Neuronal stem cell (in vitro differentiated cells): ENCODE data around the gene INTS2.

Source experiments
- DNase-seq: peaks from one replicate; pipeline ENCODE4 v3.0.0-alpha.2; 2013; ENCODE audit warnings: low spot score
- H2AFZ ChIP-seq: one replicate; pipeline ENCODE4 v1.6.1; 2013; ENCODE audit warnings: mild to moderate bottlenecking, low read length, inconsistent platforms
- H2AK5ac ChIP-seq: 2 replicates; pipeline ENCODE4 v1.6.1; 2013; ENCODE audit warnings: low read depth, mild to moderate bottlenecking, inconsistent platforms, low read length, moderate library complexity, mixed read lengths
- H2BK120ac ChIP-seq: 2 replicates; pipeline ENCODE4 v1.6.1; 2013; ENCODE audit warnings: low read depth, mild to moderate bottlenecking, inconsistent platforms, low read length, moderate library complexity, mixed read lengths
- H2BK12ac ChIP-seq: one replicate; pipeline ENCODE4 v1.6.1; 2013; ENCODE audit warnings: low read length, inconsistent platforms
- H2BK15ac ChIP-seq: 2 replicates; pipeline ENCODE4 v1.6.1; 2013; ENCODE audit warnings: mild to moderate bottlenecking, low read length, inconsistent platforms, mixed read lengths
- H2BK5ac ChIP-seq: one replicate; pipeline ENCODE4 v1.6.1; 2013; ENCODE audit warnings: inconsistent platforms, mild to moderate bottlenecking, low read length, moderate library complexity
- H3K14ac ChIP-seq: one replicate; pipeline ENCODE4 v1.6.1; 2013; ENCODE audit warnings: low read length, inconsistent platforms
- H3K18ac ChIP-seq: 2 replicates; pipeline ENCODE4 v1.6.1; 2013; ENCODE audit warnings: low read length, inconsistent platforms
- H3K23ac ChIP-seq: 2 replicates; pipeline ENCODE4 v1.6.1; 2013; ENCODE audit warnings: low read depth, mild to moderate bottlenecking, mixed read lengths, low read length, inconsistent platforms; ENCODE audit not compliant: poor library complexity
- H3K27ac ChIP-seq: replicated peaks from 3 replicates; pipeline ENCODE4 v1.5.1; 2013; ENCODE audit warnings: low read length, inconsistent platforms
- H3K27me3 ChIP-seq, 3 experiments: 2 replicates each; pipeline ENCODE4 v1.6.1; 2013; ENCODE audit warnings: low read length in 3 of 3, mild to moderate bottlenecking in 2 of 3, inconsistent platforms in 1 of 3, low read depth in 1 of 3, mixed read lengths in 1 of 3, moderate library complexity in 1 of 3; ENCODE audit not compliant: control insufficient read depth in 3 of 3, insufficient read depth in 3 of 3
- H3K36me3 ChIP-seq, 2 donors: replicated peaks in 1 of 2; 2 replicates each; pipeline ENCODE4 v1.6.1; 2013; ENCODE audit warnings: low read length in 2 of 2; ENCODE audit not compliant: control insufficient read depth in 2 of 2, insufficient read depth in 2 of 2
- H3K4ac ChIP-seq: 2 replicates; pipeline ENCODE4 v1.6.1; 2013; ENCODE audit warnings: inconsistent platforms, mild to moderate bottlenecking, low read length, moderate library complexity
- H3K4me1 ChIP-seq, 2 donors: 1 replicate in 1 of 2; 2 replicates in 1 of 2; pipeline ENCODE4 v1.6.1; 2013; ENCODE audit warnings: low read length in 2 of 2, low read depth in 1 of 2; ENCODE audit not compliant: control insufficient read depth in 2 of 2, insufficient read depth in 1 of 2
- H3K4me2 ChIP-seq: one replicate; pipeline ENCODE4 v1.6.1; 2013; ENCODE audit warnings: mild to moderate bottlenecking, low read length, inconsistent platforms; ENCODE audit not compliant: insufficient read depth, poor library complexity, severe bottlenecking
- H3K4me3 ChIP-seq, 2 donors: 2 replicates each; pipeline ENCODE4 v1.5.1; 2013; ENCODE audit warnings: low read length in 2 of 2, mild to moderate bottlenecking in 2 of 2, inconsistent platforms in 1 of 2, moderate library complexity in 1 of 2
- H3K79me1 ChIP-seq: one replicate; pipeline ENCODE4 v1.6.1; 2013; ENCODE audit warnings: low read depth, mild to moderate bottlenecking, inconsistent platforms, low read length, moderate library complexity
- H3K9ac ChIP-seq: one replicate; pipeline ENCODE4 v1.6.1; 2013; ENCODE audit warnings: mild to moderate bottlenecking, low read depth, low read length, inconsistent platforms; ENCODE audit not compliant: poor library complexity
- H3K9me3 ChIP-seq, 2 donors: replicated peaks in 1 of 2; 2 replicates each; pipeline versions ENCODE3 to v1.6.1; 2013; ENCODE audit warnings: low read length in 2 of 2, mild to moderate bottlenecking in 2 of 2, inconsistent platforms in 1 of 2, low read depth in 1 of 2, mixed read lengths in 1 of 2, moderate library complexity in 1 of 2; ENCODE audit not compliant: control insufficient read depth in 2 of 2, insufficient read depth in 1 of 2
- H4K8ac ChIP-seq: one replicate; pipeline ENCODE4 v1.6.1; 2013; ENCODE audit warnings: low read depth, mild to moderate bottlenecking, inconsistent platforms, low read length, moderate library complexity
- H4K91ac ChIP-seq: one replicate; pipeline ENCODE4 v1.6.1; 2013; ENCODE audit warnings: low read length, low read depth, mild to moderate bottlenecking, inconsistent platforms; ENCODE audit not compliant: poor library complexity
- WGBS, 2 donors: extraction: QIAGEN DNeasy Blood & Tissue Kit; methylation state at CpG; one replicate each; pipeline ENCODE4 v1.1.7; 2013; ENCODE audit warnings: missing lambda C conversion rate in 2 of 2, mixed read lengths in 1 of 2; ENCODE audit not compliant: insufficient read length in 2 of 2, insufficient replicate concordance in 1 of 2; ENCODE audit errors: extremely low coverage in 2 of 2; 5-methylcytosine and 5-hydroxymethylcytosine counted together

Gene INTS2

GRCh38 chr17:61836266-61837174 is 91.3 kb downstream of the INTS2 start:
- no peak overlapping the region for H2BK120ac ChIP-seq
- no peak overlapping the region for H3K18ac ChIP-seq
- H2BK5ac ChIP-seq, result no peak overlapping the region
- no peak overlapping the region for H3K4me2 ChIP-seq
- H4K91ac ChIP-seq, result no peak overlapping the region
- H2AFZ ChIP-seq, result no peak overlapping the region
- H3K9ac ChIP-seq, result no peak overlapping the region
- DNase-seq, result no peak
- H3K9me3 ChIP-seq, result no peaks in the 10 kb centered on the region
- H4K8ac ChIP-seq, result no peak overlapping the region
- no peaks in the 10 kb centered on the region for H3K79me1 ChIP-seq
- no peak overlapping the region for H3K27ac ChIP-seq
- H3K27me3 ChIP-seq, result no peaks in the 10 kb centered on the region
- no peak overlapping the region for H3K23ac ChIP-seq
- H2BK15ac ChIP-seq, result no peak overlapping the region
- H3K4me3 ChIP-seq, result no peak overlapping the region
- no peak overlapping the region for H3K14ac ChIP-seq
- WGBS, 2 donors, result no CpG with 5 or more reads among the region's 3 CpGs
- no peak overlapping the region for H3K4ac ChIP-seq
- H2BK12ac ChIP-seq, result no peak overlapping the region
- peaks cover 0 to 89% of the 10 kb centered on the region in 2 donors for H3K36me3 ChIP-seq
- no peaks in the 10 kb centered on the region for H3K4me1 ChIP-seq
- H2AK5ac ChIP-seq, result no peak overlapping the region

- H3K4me3 ChIP-seq, result no peak overlapping the region
- H3K4me2 ChIP-seq, result no peak overlapping the region
- H3K27ac ChIP-seq, result no peak overlapping the region
- H3K18ac ChIP-seq, result no peak overlapping the region
- no peaks in the 10 kb centered on the region for H3K27me3 ChIP-seq
- H2BK15ac ChIP-seq, result no peak overlapping the region
- peaks cover 0 to 3% of the 10 kb centered on the region in 2 donors for H3K9me3 ChIP-seq
- H2BK120ac ChIP-seq, result no peak overlapping the region
- DNase-seq, result no peak
- no peak overlapping the region for H2AFZ ChIP-seq
- H3K23ac ChIP-seq, result no peak overlapping the region
- H3K79me1 ChIP-seq, result no peaks in the 10 kb centered on the region
- no peak overlapping the region for H3K9ac ChIP-seq
- H4K91ac ChIP-seq, result no peak overlapping the region
- H2AK5ac ChIP-seq, result no peak overlapping the region
- no peak overlapping the region for H3K4ac ChIP-seq
- H2BK12ac ChIP-seq, result no peak overlapping the region
- no peaks in the 10 kb centered on the region for H3K4me1 ChIP-seq
- H4K8ac ChIP-seq, result no peak overlapping the region
- H3K36me3 ChIP-seq, result peaks cover 0 to 89% of the 10 kb centered on the region in 2 donors
- WGBS, 2 donors, result no CpG with 5 or more reads among the region's 1 CpG
- H3K14ac ChIP-seq, result no peak overlapping the region
- H2BK5ac ChIP-seq, result no peak overlapping the region
Observed at GRCh38 chr17:61835606-61836005, 92.2 kb downstream of the INTS2 start.

DNA sequence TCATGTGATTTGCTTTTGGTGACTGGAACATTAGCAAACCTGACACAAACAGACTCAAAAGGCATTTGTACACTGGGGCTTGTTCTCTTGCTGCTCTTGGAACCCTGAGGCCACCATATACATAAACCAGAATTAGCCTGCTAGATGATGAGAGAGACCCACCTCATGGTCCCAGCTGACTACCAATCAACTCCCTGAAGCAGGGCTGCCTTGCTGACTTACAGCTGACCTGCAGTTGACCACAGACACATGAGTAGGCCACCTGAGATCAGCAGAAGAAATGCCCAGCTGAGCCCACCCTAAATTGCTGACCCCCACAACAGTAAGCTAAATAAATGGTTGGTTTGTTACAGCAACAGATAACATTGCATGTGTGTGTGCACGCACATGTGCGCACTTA is 93.2 kb downstream of the INTS2 start:
- Histone ChIP-seq H4K91ac (no peak overlapping the region), H4K8ac (no peak overlapping the region), H3K23ac (no peak overlapping the region), H2BK15ac (no peak overlapping the region), H3K27ac (no peak overlapping the region), H3K14ac (no peak overlapping the region), H3K36me3 (peaks cover 0 to 89% of the 10 kb centered on the region in 2 donors), H2AK5ac (no peak overlapping the region), H3K9ac (no peak overlapping the region), H3K9me3 (peaks cover 0 to 3% of the 10 kb centered on the region in 2 donors), H3K4me1 (no peaks in the 10 kb centered on the region), H3K4me3 (no peak overlapping the region), H3K79me1 (no peaks in the 10 kb centered on the region), H3K18ac (no peak overlapping the region), H3K4ac (no peak overlapping the region), H2BK120ac (no peak overlapping the region), H3K27me3 (no peaks in the 10 kb centered on the region), H3K4me2 (no peak overlapping the region), H2BK12ac (no peak overlapping the region), H2BK5ac (no peak overlapping the region), H2AFZ (no peak overlapping the region)
- DNase-seq, result no peak
- WGBS, 2 donors, result no CpG with 5 or more reads among the region's 2 CpGs

GRCh38 chr17:61833536-61834193 is 94.1 kb downstream of the INTS2 start:
- Histone ChIP-seq H3K4me3 (no peak overlapping the region), H2BK5ac (no peak overlapping the region), H2BK12ac (no peak overlapping the region), H4K91ac (no peak overlapping the region), H3K9ac (no peak overlapping the region), H3K4ac (no peak overlapping the region), H3K4me1 (no peaks in the 10 kb centered on the region), H2BK15ac (no peak overlapping the region), H4K8ac (no peak overlapping the region), H3K36me3 (peaks cover 0 to 89% of the 10 kb centered on the region in 2 donors), H2BK120ac (no peak overlapping the region), H3K27me3 (no peaks in the 10 kb centered on the region), H3K27ac (no peak overlapping the region), H3K23ac (no peak overlapping the region), H2AK5ac (no peak overlapping the region), H3K79me1 (no peaks in the 10 kb centered on the region), H2AFZ (no peak overlapping the region), H3K4me2 (no peak overlapping the region), H3K9me3 (peaks cover 0 to 8% of the 10 kb centered on the region in 2 donors), H3K18ac (no peak overlapping the region), H3K14ac (no peak overlapping the region)
- no peak for DNase-seq
- WGBS, 2 donors, result no CpG with 5 or more reads among the region's 7 CpGs
